ENCODE results near the gene RTL9.

RTL9 gene

GRCh38 chrX:110341189-110342035 lies 17.2 kb upstream of the RTL9 start:
- ChIA-PET POLR2A (no interaction called here), CTCF (no interaction called here)
- peak in 2 of 3 donors; percentile 6 to 27 for DNase-seq
- Histone ChIP-seq H3K27ac (ENCODE audit: insufficient read depth in 1 of 2, low read depth in 1 of 2, low read length in 2 of 2, poor library complexity in 1 of 2, severe bottlenecking in 2 of 2) (no peak overlapping the region), H3K27me3 (replicated peaks in 2 of 5; ENCODE audit: control insufficient read depth in 4 of 5, insufficient read depth in 5 of 5, low read length in 4 of 5) (peaks cover 0 to 5% (median 0%) of the 10 kb centered on the region in 5 experiments), H3K4me1 (ENCODE audit: control extremely low read depth in 1 of 4, control insufficient read depth in 4 of 4, insufficient read depth in 4 of 4, low read length in 3 of 4) (no peaks in the 10 kb centered on the region), H3K9me3 (ENCODE audit: control extremely low read depth in 1 of 5, control insufficient read depth in 4 of 5, insufficient read depth in 2 of 5, low read depth in 1 of 5, low read length in 4 of 5) (no peaks in the 10 kb centered on the region), H3K4me3 (ENCODE audit: control insufficient read depth in 1 of 7, extremely low read depth in 1 of 7, insufficient read depth in 4 of 7, low read depth in 2 of 7, low read length in 6 of 7) (no peak overlapping the region), H3K36me3 (ENCODE audit: control insufficient read depth in 4 of 4, insufficient read depth in 4 of 4, low read length in 3 of 4) (no peaks in the 10 kb centered on the region)
- WGBS (ENCODE audit: insufficient coverage): 67% methylated on average over 6 of the region's 11 CpGs

- DNase-seq: no peak
- Histone ChIP-seq H3K9me3 (ENCODE audit: control extremely low read depth in 1 of 5, control insufficient read depth in 4 of 5, insufficient read depth in 2 of 5, low read depth in 1 of 5, low read length in 4 of 5) (no peaks in the 10 kb centered on the region), H3K36me3 (ENCODE audit: control insufficient read depth in 4 of 4, insufficient read depth in 4 of 4, low read length in 3 of 4) (no peaks in the 10 kb centered on the region), H3K4me1 (ENCODE audit: control extremely low read depth in 1 of 4, control insufficient read depth in 4 of 4, insufficient read depth in 4 of 4, low read length in 3 of 4) (no peaks in the 10 kb centered on the region), H3K27ac (ENCODE audit: insufficient read depth in 1 of 2, low read depth in 1 of 2, low read length in 2 of 2, poor library complexity in 1 of 2, severe bottlenecking in 2 of 2) (no peak overlapping the region), H3K4me3 (ENCODE audit: control insufficient read depth in 1 of 7, extremely low read depth in 1 of 7, insufficient read depth in 4 of 7, low read depth in 2 of 7, low read length in 6 of 7) (no peak overlapping the region), H3K27me3 (replicated peaks in 2 of 5; ENCODE audit: control insufficient read depth in 4 of 5, insufficient read depth in 5 of 5, low read length in 4 of 5) (no peaks in the 10 kb centered on the region)
- 71% methylated on average over 14 of the region's 17 CpGs for WGBS (ENCODE audit: insufficient coverage)
- ChIA-PET CTCF (no interaction called here), POLR2A (no interaction called here)
These were observed 12.0 kb upstream of the RTL9 start for GRCh38 chrX:110346681-110347080.

DNA sequence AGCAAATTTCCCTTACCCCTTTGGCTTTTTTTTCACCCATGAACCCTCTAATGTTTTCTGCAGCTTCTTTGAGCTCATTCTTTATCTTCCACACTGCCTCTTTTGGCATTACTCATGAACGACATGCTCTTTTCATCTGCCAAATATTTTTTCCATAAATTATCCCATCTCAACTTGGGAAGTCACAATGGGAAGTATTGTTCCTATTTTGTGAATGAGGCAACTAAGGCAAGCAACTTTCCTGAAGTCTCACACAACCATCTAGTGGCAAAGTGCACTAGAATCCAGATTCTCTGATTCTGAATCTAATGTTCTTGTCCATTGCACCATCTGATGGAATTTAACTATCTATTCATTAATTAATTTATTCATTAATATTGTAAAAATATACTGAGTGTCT lies 625 bp downstream of the RTL9 start:
- no peaks in the 10 kb centered on the region for H3K36me3 ChIP-seq (ENCODE audit: control insufficient read depth in 4 of 4, insufficient read depth in 4 of 4, low read length in 3 of 4)
- H3K4me1 ChIP-seq (ENCODE audit: control extremely low read depth in 1 of 4, control insufficient read depth in 4 of 4, insufficient read depth in 4 of 4, low read length in 3 of 4): no peaks in the 10 kb centered on the region
- no peak for DNase-seq
- WGBS (ENCODE audit: insufficient coverage): no CpG with 5 or more reads among the region's 1 CpG
- ChIA-PET CTCF (no interaction called here), POLR2A (no interaction called here)
- peaks cover 0 to 2% (median 0%) of the 10 kb centered on the region in 5 experiments for H3K9me3 ChIP-seq (ENCODE audit: control extremely low read depth in 1 of 5, control insufficient read depth in 4 of 5, insufficient read depth in 2 of 5, low read depth in 1 of 5, low read length in 4 of 5)
- peaks cover 0 to 2% (median 0%) of the 10 kb centered on the region in 5 experiments for H3K27me3 ChIP-seq (replicated peaks in 2 of 5; ENCODE audit: control insufficient read depth in 4 of 5, insufficient read depth in 5 of 5, low read length in 4 of 5)
- H3K27ac ChIP-seq (ENCODE audit: insufficient read depth in 1 of 2, low read depth in 1 of 2, low read length in 2 of 2, poor library complexity in 1 of 2, severe bottlenecking in 2 of 2): no peak overlapping the region
- no peak overlapping the region for H3K4me3 ChIP-seq (ENCODE audit: control insufficient read depth in 1 of 7, extremely low read depth in 1 of 7, insufficient read depth in 4 of 7, low read depth in 2 of 7, low read length in 6 of 7)

DNA sequence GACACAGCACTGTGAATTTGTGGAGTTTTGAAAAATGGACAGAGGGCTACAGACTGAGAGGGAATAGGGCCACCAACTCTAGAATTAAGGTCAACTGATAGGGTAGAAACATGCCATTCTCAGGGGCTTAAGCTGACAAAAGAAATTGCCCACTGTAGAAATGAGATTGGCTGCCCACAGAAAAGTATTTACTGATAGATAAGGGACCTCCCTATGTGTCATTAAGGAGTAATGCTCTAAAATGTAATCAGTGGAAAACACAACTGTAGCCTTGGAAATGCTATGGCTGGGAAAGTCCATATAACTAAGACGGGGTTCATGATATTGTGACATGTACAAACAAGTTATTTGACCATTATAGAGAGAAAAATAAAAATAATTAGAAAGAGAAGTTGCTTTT lies 4.6 kb downstream of the RTL9 start:
- WGBS (ENCODE audit: insufficient coverage): no CpG with 5 or more reads among the region's 1 CpG
- H3K27ac ChIP-seq (ENCODE audit: insufficient read depth in 1 of 2, low read depth in 1 of 2, low read length in 2 of 2, poor library complexity in 1 of 2, severe bottlenecking in 2 of 2): no peak overlapping the region
- CTCF ChIA-PET: no interaction called here
- H3K9me3 ChIP-seq (ENCODE audit: control extremely low read depth in 1 of 5, control insufficient read depth in 4 of 5, insufficient read depth in 2 of 5, low read depth in 1 of 5, low read length in 4 of 5): no peaks in the 10 kb centered on the region
- H3K36me3 ChIP-seq (ENCODE audit: control insufficient read depth in 4 of 4, insufficient read depth in 4 of 4, low read length in 3 of 4): no peaks in the 10 kb centered on the region
- POLR2A ChIA-PET: no interaction called here
- H3K27me3 ChIP-seq (replicated peaks in 2 of 5; ENCODE audit: control insufficient read depth in 4 of 5, insufficient read depth in 5 of 5, low read length in 4 of 5): peaks cover 0 to 2% (median 0%) of the 10 kb centered on the region in 5 experiments
- H3K4me1 ChIP-seq (ENCODE audit: control extremely low read depth in 1 of 4, control insufficient read depth in 4 of 4, insufficient read depth in 4 of 4, low read length in 3 of 4): no peaks in the 10 kb centered on the region
- no peak overlapping the region for H3K4me3 ChIP-seq (ENCODE audit: control insufficient read depth in 1 of 7, extremely low read depth in 1 of 7, insufficient read depth in 4 of 7, low read depth in 2 of 7, low read length in 6 of 7)
- peak in 2 of 3 donors; percentile 26 to 51 for DNase-seq

DNA sequence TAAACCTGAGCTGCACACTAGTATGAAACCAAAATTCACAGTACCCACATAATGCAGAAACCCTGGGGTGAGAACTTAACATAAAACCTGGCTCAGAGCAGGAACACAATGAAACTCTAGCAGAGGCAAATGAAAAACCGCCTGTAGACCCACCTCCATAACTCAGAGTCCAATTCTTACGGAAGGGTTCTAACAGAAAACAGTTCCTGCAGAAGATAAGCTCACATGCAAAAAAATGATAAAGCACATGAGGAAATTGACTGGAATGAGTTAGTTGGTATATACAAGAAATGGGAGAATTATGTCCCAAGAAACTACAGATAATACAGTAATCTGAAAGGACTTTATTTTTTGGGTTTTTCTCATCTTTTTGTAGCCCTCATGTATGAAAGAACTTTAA lies 14.7 kb downstream of the RTL9 start:
- no peaks in the 10 kb centered on the region for H3K36me3 ChIP-seq (ENCODE audit: control insufficient read depth in 4 of 4, insufficient read depth in 4 of 4, low read length in 3 of 4)
- H3K27ac ChIP-seq (ENCODE audit: insufficient read depth in 1 of 2, low read depth in 1 of 2, low read length in 2 of 2, poor library complexity in 1 of 2, severe bottlenecking in 2 of 2): no peak overlapping the region
- no peaks in the 10 kb centered on the region for H3K9me3 ChIP-seq (ENCODE audit: control extremely low read depth in 1 of 5, control insufficient read depth in 4 of 5, insufficient read depth in 2 of 5, low read depth in 1 of 5, low read length in 4 of 5)
- POLR2A ChIA-PET: no interaction called here
- no CpG with 5 or more reads among the region's 2 CpGs for WGBS (ENCODE audit: insufficient coverage)
- H3K4me1 ChIP-seq (ENCODE audit: control extremely low read depth in 1 of 4, control insufficient read depth in 4 of 4, insufficient read depth in 4 of 4, low read length in 3 of 4): no peaks in the 10 kb centered on the region
- peaks cover 0 to 7% (median 0%) of the 10 kb centered on the region in 5 experiments for H3K27me3 ChIP-seq (replicated peaks in 2 of 5; ENCODE audit: control insufficient read depth in 4 of 5, insufficient read depth in 5 of 5, low read length in 4 of 5)
- no peak for DNase-seq
- CTCF ChIA-PET: interaction anchor here (1.1 kb wide), 1 partner anchor 34 kb away, joined by 4 read pairs; no protein-coding TSS in a partner anchor
- H3K4me3 ChIP-seq (ENCODE audit: control insufficient read depth in 1 of 7, extremely low read depth in 1 of 7, insufficient read depth in 4 of 7, low read depth in 2 of 7, low read length in 6 of 7): no peak overlapping the region

GRCh38 chrX:110374559-110374958 lies 15.9 kb downstream of the RTL9 start:
- no peak for DNase-seq
- no peaks in the 10 kb centered on the region for H3K9me3 ChIP-seq (ENCODE audit: control extremely low read depth in 1 of 5, control insufficient read depth in 4 of 5, insufficient read depth in 2 of 5, low read depth in 1 of 5, low read length in 4 of 5)
- H3K27me3 ChIP-seq (replicated peaks in 2 of 5; ENCODE audit: control insufficient read depth in 4 of 5, insufficient read depth in 5 of 5, low read length in 4 of 5): peaks cover 0 to 12% (median 0%) of the 10 kb centered on the region in 5 experiments
- 55% methylated on average over 1 of the region's 1 CpG for WGBS (ENCODE audit: insufficient coverage)
- ChIA-PET POLR2A (no interaction called here), CTCF (interaction anchor here (1.1 kb wide), 1 partner anchor 33 kb away, joined by 4 read pairs; no protein-coding TSS in a partner anchor)
- no peaks in the 10 kb centered on the region for H3K4me1 ChIP-seq (ENCODE audit: control extremely low read depth in 1 of 4, control insufficient read depth in 4 of 4, insufficient read depth in 4 of 4, low read length in 3 of 4)
- H3K36me3 ChIP-seq (ENCODE audit: control insufficient read depth in 4 of 4, insufficient read depth in 4 of 4, low read length in 3 of 4): no peaks in the 10 kb centered on the region
- no peak overlapping the region for H3K4me3 ChIP-seq (ENCODE audit: control insufficient read depth in 1 of 7, extremely low read depth in 1 of 7, insufficient read depth in 4 of 7, low read depth in 2 of 7, low read length in 6 of 7)
- H3K27ac ChIP-seq (ENCODE audit: insufficient read depth in 1 of 2, low read depth in 1 of 2, low read length in 2 of 2, poor library complexity in 1 of 2, severe bottlenecking in 2 of 2): no peak overlapping the region

- Histone ChIP-seq H3K27me3 (replicated peaks in 2 of 5; ENCODE audit: control insufficient read depth in 4 of 5, insufficient read depth in 5 of 5, low read length in 4 of 5) (peaks cover 0 to 5% (median 0%) of the 10 kb centered on the region in 5 experiments), H3K4me1 (ENCODE audit: control extremely low read depth in 1 of 4, control insufficient read depth in 4 of 4, insufficient read depth in 4 of 4, low read length in 3 of 4) (no peaks in the 10 kb centered on the region), H3K36me3 (ENCODE audit: control insufficient read depth in 4 of 4, insufficient read depth in 4 of 4, low read length in 3 of 4) (no peaks in the 10 kb centered on the region), H3K9me3 (ENCODE audit: control extremely low read depth in 1 of 5, control insufficient read depth in 4 of 5, insufficient read depth in 2 of 5, low read depth in 1 of 5, low read length in 4 of 5) (no peaks in the 10 kb centered on the region), H3K27ac (ENCODE audit: insufficient read depth in 1 of 2, low read depth in 1 of 2, low read length in 2 of 2, poor library complexity in 1 of 2, severe bottlenecking in 2 of 2) (no peak overlapping the region), H3K4me3 (ENCODE audit: control insufficient read depth in 1 of 7, extremely low read depth in 1 of 7, insufficient read depth in 4 of 7, low read depth in 2 of 7, low read length in 6 of 7) (no peak overlapping the region)
- ChIA-PET CTCF (no interaction called here), POLR2A (no interaction called here)
- 80% methylated on average over 1 of the region's 2 CpGs for WGBS (ENCODE audit: insufficient coverage)
- no peak for DNase-seq
These were observed 22.6 kb downstream of the RTL9 start for GRCh38 chrX:110381216-110381615.

Measured in common myeloid progenitor, CD34-positive (primary cell).